OCI-LY3 (cell line): Measurements from ENCODE around the gene DDX17.

ENCODE experiments used
- H2AFZ ChIP-seq: fragments of 200-600, 300-600 bp; shearing (Covaris generic); 2 replicates; pipeline ENCODE4 v1.6.0; 2014; ENCODE audit warnings: antibody characterized with exemption, low read depth, low read length
- H3K27ac ChIP-seq: fragments of 200-600, 300-600 bp; sonication (generic); 2 replicates; pipeline ENCODE4 v1.5.1; 2014; ENCODE audit warnings: mild to moderate bottlenecking, low read length, moderate library complexity, mixed read lengths
- H3K27me3 ChIP-seq: fragments of 200-600, 300-600 bp; sonication (generic); 2 replicates; pipeline ENCODE4 v1.6.1; 2014; ENCODE audit warnings: low read depth, low read length, mixed read lengths
- H3K36me3 ChIP-seq: fragments of 200-600, 300-600 bp; sonication (generic); replicated peaks from 2 replicates; pipeline ENCODE3; 2014; ENCODE audit warnings: low read depth, low read length, mixed read lengths
- H3K4me1 ChIP-seq: fragments of 300-600, 200-600 bp; sonication (generic); 2 replicates; pipeline ENCODE4 v1.6.1; 2014; ENCODE audit warnings: low read length, mixed read lengths
- H3K4me2 ChIP-seq: fragments of 200-600, 300-600 bp; sonication (generic); 2 replicates; pipeline ENCODE4 v1.6.1; 2014; ENCODE audit warnings: low read length, mixed read lengths
- H3K4me3 ChIP-seq: fragments of 300-600, 200-600 bp; sonication (generic); 2 replicates; pipeline ENCODE4 v1.5.1; 2014; ENCODE audit warnings: antibody characterized with exemption, mild to moderate bottlenecking, low read length, moderate library complexity
- H3K79me2 ChIP-seq: fragments of 300-600, 200-600 bp; shearing (Covaris generic); 2 replicates; pipeline ENCODE4 v1.6.1; 2014; ENCODE audit warnings: mild to moderate bottlenecking, low read length, mixed read lengths
- H3K9ac ChIP-seq: fragments of 300-600, 200-600 bp; shearing (Covaris generic); 2 replicates; pipeline ENCODE4 v1.6.0; 2014; ENCODE audit warnings: mild to moderate bottlenecking, low read length, moderate library complexity
- H3K9me3 ChIP-seq: fragments of 200-600, 300-600 bp; shearing (Covaris generic); 2 replicates; pipeline ENCODE4 v1.6.1; 2014; ENCODE audit warnings: low read length, mixed read lengths; ENCODE audit not compliant: insufficient read depth
- H4K20me1 ChIP-seq: fragments of 200-600, 300-600 bp; sonication (generic); 2 replicates; pipeline ENCODE4 v1.6.1; 2016; ENCODE audit warnings: low read length, mixed read lengths; ENCODE audit not compliant: insufficient read depth
- EZH2phosphoT487 ChIP-seq: fragments of 200-600 bp; shearing (Covaris generic); IDR thresholded peaks from 2 replicates; pipeline ENCODE4 v1.6.1; 2018; ENCODE audit warnings: antibody characterized with exemption, mixed run types, low read depth
- TF ChIP-seq, protein P1 (sequence below): fragments of 200-600, 300-600 bp; sonication (generic); IDR thresholded peaks from 2 replicates; pipeline ENCODE4 v1.5.1; 2014; ENCODE audit warnings: antibody characterized with exemption, low read length, low read depth

The DDX17 gene

GRCh38 chr22:38453996-38454352 is 52.1 kb downstream of the DDX17 start:
- H2AFZ ChIP-seq, result 0 out of 2 replicates have a peak overlapping the region, but pooled peaks have one; percentile 22
- no peaks in the 10 kb centered on the region for H3K36me3 ChIP-seq
- TF ChIP-seq EZH2phosphoT487, result no peak
- TF ChIP-seq, protein P1, sequence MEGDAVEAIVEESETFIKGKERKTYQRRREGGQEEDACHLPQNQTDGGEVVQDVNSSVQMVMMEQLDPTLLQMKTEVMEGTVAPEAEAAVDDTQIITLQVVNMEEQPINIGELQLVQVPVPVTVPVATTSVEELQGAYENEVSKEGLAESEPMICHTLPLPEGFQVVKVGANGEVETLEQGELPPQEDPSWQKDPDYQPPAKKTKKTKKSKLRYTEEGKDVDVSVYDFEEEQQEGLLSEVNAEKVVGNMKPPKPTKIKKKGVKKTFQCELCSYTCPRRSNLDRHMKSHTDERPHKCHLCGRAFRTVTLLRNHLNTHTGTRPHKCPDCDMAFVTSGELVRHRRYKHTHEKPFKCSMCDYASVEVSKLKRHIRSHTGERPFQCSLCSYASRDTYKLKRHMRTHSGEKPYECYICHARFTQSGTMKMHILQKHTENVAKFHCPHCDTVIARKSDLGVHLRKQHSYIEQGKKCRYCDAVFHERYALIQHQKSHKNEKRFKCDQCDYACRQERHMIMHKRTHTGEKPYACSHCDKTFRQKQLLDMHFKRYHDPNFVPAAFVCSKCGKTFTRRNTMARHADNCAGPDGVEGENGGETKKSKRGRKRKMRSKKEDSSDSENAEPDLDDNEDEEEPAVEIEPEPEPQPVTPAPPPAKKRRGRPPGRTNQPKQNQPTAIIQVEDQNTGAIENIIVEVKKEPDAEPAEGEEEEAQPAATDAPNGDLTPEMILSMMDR, result no peak
- no peaks in the 10 kb centered on the region for H3K9me3 ChIP-seq
- H3K27me3 ChIP-seq, result peaks cover 18% of the 10 kb centered on the region
- peak overlapping the region; percentile 44 for H3K4me2 ChIP-seq
- no peaks in the 10 kb centered on the region for H3K79me2 ChIP-seq
- peaks cover 12% of the 10 kb centered on the region for H3K4me1 ChIP-seq
- H4K20me1 ChIP-seq, result no peaks in the 10 kb centered on the region
- H3K4me3 ChIP-seq, result no peak overlapping the region
- no peak overlapping the region for H3K27ac ChIP-seq
- H3K9ac ChIP-seq, result no peak overlapping the region; the same call in 1 of the 2 replicates

DNA sequence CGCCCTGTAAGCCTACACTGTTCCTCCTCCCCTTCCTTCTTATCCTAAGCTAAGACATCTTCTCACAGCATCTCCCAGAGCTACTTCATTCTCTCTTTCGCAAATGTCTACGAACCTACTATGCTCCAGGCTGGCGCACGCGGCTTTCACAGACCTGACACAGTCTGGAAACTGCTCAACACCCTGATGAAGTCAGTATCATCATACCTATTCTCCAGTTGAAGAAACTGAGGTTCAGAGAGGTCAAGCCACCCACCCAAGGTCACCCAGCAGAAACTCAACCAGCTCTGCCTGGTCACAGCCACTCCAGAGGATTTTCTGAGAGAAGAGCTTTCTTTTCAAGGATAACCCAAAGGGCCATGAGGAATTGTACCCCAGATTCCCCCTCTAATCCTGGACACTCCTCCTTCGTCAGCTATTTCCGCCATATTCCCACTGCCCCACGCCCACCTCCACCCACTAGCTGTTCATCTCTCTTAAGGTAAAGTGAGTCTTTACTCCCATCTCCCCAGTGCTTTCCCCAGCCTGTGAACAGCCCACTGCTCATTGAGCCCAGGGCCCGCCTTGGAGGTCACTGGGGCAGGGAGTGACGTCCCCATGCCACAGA is 52.9 kb downstream of the DDX17 start:
- Histone ChIP-seq H3K4me1 (peaks cover 12% of the 10 kb centered on the region), H3K79me2 (no peaks in the 10 kb centered on the region), H3K9ac (no peak overlapping the region), H3K27ac (no peak overlapping the region), H3K27me3 (peaks cover 21% of the 10 kb centered on the region), H2AFZ (no peak overlapping the region), H3K4me2 (no peak overlapping the region), H3K4me3 (no peak overlapping the region), H3K36me3 (no peaks in the 10 kb centered on the region), H3K9me3 (no peaks in the 10 kb centered on the region), H4K20me1 (no peaks in the 10 kb centered on the region)
- TF ChIP-seq, protein P1, result no peak
- no peak for TF ChIP-seq EZH2phosphoT487

GRCh38 chr22:38452373-38453065 is 53.6 kb downstream of the DDX17 start:
- TF ChIP-seq, protein P1, result no peak
- no peak for TF ChIP-seq EZH2phosphoT487
- peaks cover 12% of the 10 kb centered on the region for H3K4me1 ChIP-seq
- no peak overlapping the region for H3K27ac ChIP-seq
- no peaks in the 10 kb centered on the region for H3K36me3 ChIP-seq
- no peak overlapping the region for H3K9ac ChIP-seq
- H3K79me2 ChIP-seq, result no peaks in the 10 kb centered on the region
- H3K9me3 ChIP-seq, result no peaks in the 10 kb centered on the region
- H2AFZ ChIP-seq, result no peak overlapping the region
- no peaks in the 10 kb centered on the region for H4K20me1 ChIP-seq
- no peak overlapping the region for H3K4me2 ChIP-seq
- H3K27me3 ChIP-seq, result peaks cover 21% of the 10 kb centered on the region
- no peak overlapping the region for H3K4me3 ChIP-seq

DNA sequence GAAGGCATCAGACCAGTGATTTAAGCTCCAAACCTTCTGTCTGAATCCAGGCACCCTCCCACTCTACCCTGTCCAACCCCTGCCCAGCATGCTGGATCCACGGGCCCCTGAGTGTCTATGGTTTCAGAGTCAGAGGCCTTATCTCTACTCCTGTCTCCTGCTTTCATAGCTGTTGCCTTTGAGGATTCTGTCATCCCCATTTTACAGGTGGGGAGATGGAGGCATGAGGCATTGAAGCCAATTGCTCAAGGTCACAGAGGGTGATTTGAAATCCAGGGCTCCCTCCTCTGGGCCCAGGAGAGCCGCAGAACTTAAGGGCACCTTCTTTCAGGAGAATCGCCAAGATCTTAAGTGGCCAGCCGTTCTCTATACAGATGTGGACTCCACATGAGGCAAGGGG is 54.2 kb downstream of the DDX17 start:
- no peak overlapping the region for H3K9ac ChIP-seq
- H3K27me3 ChIP-seq, result peaks cover 21% of the 10 kb centered on the region
- H3K27ac ChIP-seq, result no peak overlapping the region
- TF ChIP-seq EZH2phosphoT487, result no peak
- TF ChIP-seq, protein P1, result no peak
- no peak overlapping the region for H3K4me2 ChIP-seq
- H3K79me2 ChIP-seq, result no peaks in the 10 kb centered on the region
- H3K36me3 ChIP-seq, result no peaks in the 10 kb centered on the region
- H2AFZ ChIP-seq, result no peak overlapping the region
- H4K20me1 ChIP-seq, result no peaks in the 10 kb centered on the region
- H3K4me3 ChIP-seq, result no peak overlapping the region
- no peaks in the 10 kb centered on the region for H3K9me3 ChIP-seq
- peaks cover 12% of the 10 kb centered on the region for H3K4me1 ChIP-seq
